GM11168 (cell line): Measurements from ENCODE around the gene SERINC1.
"Not testable (repeated sequence)": the region's sequence is repeated elsewhere in the genome, so short reads cannot be mapped to it uniquely, and the experiment has no call there.

Experiments used
- in situ Hi-C: fragments of 300-500 bp; cut with MboI; formaldehyde crosslinking; loops from one replicate; pipeline ENCODE4 v1.12.0; 2022; ENCODE audit warnings: low sequenced_read_pairs; ENCODE audit not compliant: unreplicated experiment

SERINC1 gene

GRCh38 chr6:122471107-122472021 is at the start of gene SERINC1:
Gene SERINC1 (minus strand): TSS chr6:122471807. CDS start chr6:122471737, 70 bp downstream.
- in situ Hi-C loops = no loop called here

DNA sequence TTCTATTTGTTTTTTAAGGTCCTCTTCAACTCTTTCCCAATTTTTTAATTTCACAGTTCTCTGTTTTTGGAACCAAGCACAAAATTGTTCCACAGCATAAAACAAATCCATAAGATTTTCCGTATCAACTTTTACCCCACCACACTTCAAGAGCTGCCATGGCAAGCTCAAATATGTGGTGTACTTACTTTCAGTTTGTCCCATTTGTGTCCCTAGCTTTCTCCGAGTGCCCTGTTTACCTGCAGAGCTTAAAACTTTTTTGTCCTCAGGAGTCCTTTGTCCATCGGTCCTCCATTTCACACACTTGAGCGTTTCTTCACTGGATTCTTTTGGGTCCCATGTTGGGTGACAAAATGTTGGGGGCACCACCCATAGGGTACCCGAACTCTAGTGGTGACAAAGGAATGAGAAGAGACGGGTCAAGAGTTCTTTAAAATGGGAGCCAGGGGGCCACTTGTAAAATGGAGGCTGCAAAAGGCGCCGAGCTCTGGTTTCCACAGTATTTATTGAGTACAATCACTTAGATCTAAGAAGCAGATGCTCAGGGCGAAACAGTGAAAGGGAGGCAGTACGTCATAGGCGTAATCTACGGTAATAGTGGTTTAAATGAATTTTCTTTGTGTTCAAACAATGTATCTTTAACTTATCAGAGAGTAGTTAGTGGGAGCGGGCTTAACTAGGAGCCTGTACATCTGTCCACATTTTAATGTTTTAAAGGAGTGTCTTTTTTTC is 39.8 kb upstream of the SERINC1 start:
- in situ Hi-C loops = no loop called here

- in situ Hi-C loops = not testable (repeated sequence)
Observed at GRCh38 chr6:122505170-122505569, 33.6 kb upstream of the SERINC1 start.

- in situ Hi-C loops = no loop called here
Observed at GRCh38 chr6:122501475-122501874, 29.9 kb upstream of the SERINC1 start.

- in situ Hi-C loops = no loop called here
Observed at GRCh38 chr6:122495612-122496011, 24.0 kb upstream of the SERINC1 start.

- in situ Hi-C loops = no loop called here
Observed at GRCh38 chr6:122494665-122495272, 23.2 kb upstream of the SERINC1 start.

GRCh38 chr6:122491919-122492555 is 20.4 kb upstream of the SERINC1 start:
- in situ Hi-C loops = no loop called here

DNA sequence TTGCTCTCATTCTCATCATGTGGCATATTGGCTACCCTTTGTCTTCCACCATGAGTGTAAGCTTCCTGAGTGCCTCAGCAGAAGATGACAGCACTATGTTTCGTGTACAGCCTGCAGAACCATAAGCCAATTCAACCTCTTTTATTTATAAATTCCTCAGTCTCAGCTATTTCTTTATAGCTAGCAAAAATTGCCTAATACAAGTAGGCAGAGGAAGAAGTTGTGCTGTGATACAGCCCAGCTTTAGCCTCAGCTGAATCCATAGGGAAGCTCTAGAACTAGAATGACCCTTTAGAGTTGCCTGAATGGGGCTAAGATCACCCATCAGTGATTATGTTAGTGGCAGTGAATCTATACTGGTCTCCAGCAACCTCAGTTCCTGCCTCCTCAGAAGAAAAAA is 19.0 kb upstream of the SERINC1 start:
- in situ Hi-C loops = no loop called here

- in situ Hi-C loops = no loop called here
Observed at GRCh38 chr6:122484760-122485159, 13.2 kb upstream of the SERINC1 start.

GRCh38 chr6:122482750-122483080 is 11.1 kb upstream of the SERINC1 start:
- in situ Hi-C loops = no loop called here

GRCh38 chr6:122476131-122476530 is 4.5 kb upstream of the SERINC1 start:
- in situ Hi-C loops = no loop called here

- in situ Hi-C loops = no loop called here
Observed at GRCh38 chr6:122472022-122472340, 374 bp upstream of the SERINC1 start.

DNA sequence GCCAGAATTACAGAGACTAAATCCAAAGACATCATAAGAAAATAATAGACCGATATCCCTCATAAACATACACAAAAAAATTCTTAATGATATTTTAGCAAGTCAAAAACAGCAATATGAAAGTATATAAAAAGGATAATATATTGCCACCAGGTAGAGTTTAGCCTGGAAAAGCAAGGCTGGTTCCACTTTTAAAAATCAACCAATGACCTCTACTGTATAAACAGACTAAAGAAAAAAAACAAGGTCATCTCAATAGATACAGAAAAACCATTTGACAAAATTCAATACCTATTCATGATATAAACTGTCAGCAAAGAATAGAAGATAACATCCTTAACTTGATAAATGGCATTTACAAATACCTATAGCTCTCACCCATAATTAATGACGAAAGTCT is 9.7 kb downstream of the SERINC1 start:
- in situ Hi-C loops = no loop called here

GRCh38 chr6:122459865-122460416 is 11.7 kb downstream of the SERINC1 start:
- in situ Hi-C loops = not testable (repeated sequence)

GRCh38 chr6:122459240-122459639 is 12.4 kb downstream of the SERINC1 start:
- in situ Hi-C loops = no loop called here

DNA sequence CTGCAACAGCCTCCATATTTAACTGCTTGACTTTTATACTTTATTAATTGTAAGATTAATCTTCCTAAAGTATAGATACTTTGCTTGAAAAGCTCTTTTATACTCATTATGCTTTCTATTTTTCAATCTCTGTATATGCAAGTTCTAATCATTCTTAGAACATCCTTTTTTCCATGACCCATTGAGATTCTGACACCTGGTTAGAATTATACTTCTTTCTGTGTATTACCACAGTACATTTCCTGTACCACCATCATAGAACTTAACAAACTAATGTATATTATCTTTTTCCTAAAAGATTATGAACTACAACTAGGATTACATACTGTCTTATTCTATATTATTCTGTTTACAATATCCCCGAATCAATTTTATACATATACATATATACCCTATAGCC is 13.5 kb downstream of the SERINC1 start:
- in situ Hi-C loops = no loop called here

- in situ Hi-C loops = not testable (repeated sequence)
Observed at GRCh38 chr6:122455116-122455515, 16.5 kb downstream of the SERINC1 start.

DNA sequence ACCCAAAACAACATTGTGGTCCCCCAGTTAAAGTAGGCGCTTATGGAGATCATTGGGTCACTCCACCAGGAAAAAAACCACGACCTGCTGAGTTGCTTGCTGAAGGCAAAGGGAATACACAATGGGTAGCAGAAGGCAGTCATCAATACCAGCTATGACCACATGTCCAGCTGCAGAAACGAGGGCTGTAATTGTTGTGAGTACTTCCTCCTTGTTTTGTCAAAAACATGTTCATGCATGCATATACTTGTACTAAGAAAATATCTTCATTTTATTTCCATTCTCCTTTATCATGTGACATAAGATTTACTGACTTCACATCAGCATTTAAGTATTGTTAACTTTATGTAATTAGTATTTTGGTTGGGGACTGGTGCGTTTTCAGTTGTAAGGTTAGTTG is 16.9 kb downstream of the SERINC1 start:
- in situ Hi-C loops = no loop called here

DNA sequence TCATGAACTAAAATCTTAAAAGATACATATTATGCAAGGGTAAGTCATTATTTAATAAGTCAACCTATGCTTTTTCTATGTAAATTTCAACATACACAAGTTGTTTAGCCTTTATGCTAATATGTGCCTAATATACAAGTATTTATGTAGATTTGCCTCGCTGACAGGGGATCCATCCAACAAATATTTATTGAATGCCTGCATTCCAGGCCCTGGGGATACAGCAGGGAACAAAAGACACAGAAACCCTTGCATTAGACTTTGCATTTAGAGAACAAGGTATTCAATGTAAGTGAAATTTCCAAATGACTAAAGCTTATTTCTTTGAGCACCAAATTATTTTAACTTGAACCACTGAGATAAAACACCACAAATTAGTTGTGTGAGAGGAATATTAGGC is 19.1 kb downstream of the SERINC1 start:
- in situ Hi-C loops = no loop called here

GRCh38 chr6:122449069-122449468 is 22.5 kb downstream of the SERINC1 start:
- in situ Hi-C loops = no loop called here
